H54 (cell line): ENCODE data around the gene NAE1.
"Not testable (repeated sequence)": the region's sequence is repeated elsewhere in the genome, so short reads cannot be mapped to it uniquely, and the experiment has no call there.

Experiments
- DNase-seq: peaks from one replicate; pipeline ENCODE4 v3.0.0; 2011; ENCODE audit warnings: low spot score, mixed read lengths; ENCODE audit not compliant: insufficient read length
- FAIRE-seq: peaks from 3 replicates; lab custom pipeline; 2011; peaks lifted over from hg19 to GRCh38; lab: Jason Lieb, UNC
- POLR2A ChIP-seq: IDR thresholded peaks from 2 replicates; pipeline ENCODE4 v1.6.1; 2011; ENCODE audit warnings: low read depth, mild to moderate bottlenecking, low read length

The NAE1 gene

GRCh38 chr16:66830422-66831404 lies at the start of gene NAE1:
Gene NAE1 (minus strand): TSS chr16:66830976. CDS start chr16:66830899, 77 bp downstream.
- DNase-seq (peak; percentile 78), FAIRE-seq (no peak)
- peak; percentile 69 for TF ChIP-seq POLR2A

DNA sequence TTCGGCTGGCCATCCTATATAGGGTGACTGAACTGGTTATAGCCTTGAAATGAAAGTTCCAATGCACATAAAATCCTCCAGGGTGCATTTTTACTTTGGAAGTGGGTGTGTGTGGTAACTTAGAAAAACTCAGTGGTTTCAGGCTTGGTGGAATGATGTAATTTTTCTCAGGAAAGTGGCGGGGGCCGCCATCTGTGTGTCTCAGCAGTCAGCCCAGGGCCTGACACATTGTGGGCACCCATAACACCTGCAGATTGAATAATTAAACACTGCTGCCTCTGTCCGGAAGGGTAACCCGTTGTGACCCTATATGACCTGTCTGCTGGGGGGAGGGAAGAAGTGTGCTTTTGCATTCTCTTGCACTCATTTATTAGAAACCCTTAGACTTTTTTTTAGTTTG lies 47.3 kb upstream of the NAE1 start:
- no peak for FAIRE-seq

DNA sequence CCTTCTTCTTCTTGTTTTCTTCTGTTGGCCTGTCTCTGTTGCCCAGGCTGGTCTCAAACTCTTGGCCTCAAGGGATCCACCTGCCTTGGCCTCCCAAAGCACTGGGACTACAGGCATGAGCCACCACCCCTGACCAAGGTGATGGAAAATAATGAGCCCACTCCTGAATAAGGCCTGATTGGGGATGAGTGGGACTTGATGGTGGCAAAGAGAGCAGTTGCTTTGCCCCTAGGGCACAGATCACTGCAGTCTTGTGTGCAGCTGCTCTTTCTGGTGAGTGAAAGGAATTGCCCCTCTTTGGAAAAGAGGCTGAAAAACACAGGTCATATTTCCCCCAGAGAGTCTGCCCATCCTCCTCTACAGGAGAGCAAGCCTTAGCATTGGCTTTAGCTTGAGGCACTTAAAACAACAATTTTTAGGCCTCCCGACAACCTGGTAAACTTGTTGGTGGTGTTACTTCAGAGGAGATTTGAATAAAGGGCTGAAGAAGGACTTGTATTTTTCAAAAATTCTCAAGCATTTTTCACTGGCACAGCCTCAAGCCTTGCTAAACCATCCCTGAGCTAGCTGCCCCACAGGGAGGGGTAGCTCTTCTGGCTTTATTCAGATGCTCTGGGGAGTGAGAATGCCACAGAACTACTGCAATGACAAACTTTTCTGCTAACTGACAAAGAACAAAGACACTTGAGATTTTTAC lies 43.5 kb upstream of the NAE1 start:
- no peak for TF ChIP-seq POLR2A
- DNase-seq (no peak), FAIRE-seq (no peak)

More for the DNA sequence above, 47.3 kb upstream of the NAE1 start:
- no peak for DNase-seq
- TF ChIP-seq POLR2A: no peak

DNA sequence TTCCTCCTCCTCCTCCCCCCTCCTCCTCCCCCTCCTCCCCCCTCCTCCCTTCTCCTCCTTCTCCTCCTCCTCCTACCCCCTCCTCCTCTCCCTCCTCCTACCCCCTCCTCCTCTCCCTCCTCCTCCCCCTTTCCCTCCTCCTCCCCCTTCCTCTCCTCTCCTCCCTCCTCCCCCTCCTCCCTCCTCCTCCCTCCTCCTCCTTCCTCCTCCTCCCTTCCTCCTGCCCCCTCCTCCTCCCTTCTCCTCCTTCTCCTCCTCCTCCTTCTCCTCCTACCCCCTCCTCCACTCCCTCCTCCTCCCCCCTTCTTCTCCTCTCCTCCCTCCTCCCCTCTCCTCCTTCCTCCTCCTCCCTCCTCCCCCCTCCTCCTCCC lies 42.9 kb upstream of the NAE1 start:
- FAIRE-seq (no peak), DNase-seq (no peak)
- TF ChIP-seq POLR2A: no peak

DNA sequence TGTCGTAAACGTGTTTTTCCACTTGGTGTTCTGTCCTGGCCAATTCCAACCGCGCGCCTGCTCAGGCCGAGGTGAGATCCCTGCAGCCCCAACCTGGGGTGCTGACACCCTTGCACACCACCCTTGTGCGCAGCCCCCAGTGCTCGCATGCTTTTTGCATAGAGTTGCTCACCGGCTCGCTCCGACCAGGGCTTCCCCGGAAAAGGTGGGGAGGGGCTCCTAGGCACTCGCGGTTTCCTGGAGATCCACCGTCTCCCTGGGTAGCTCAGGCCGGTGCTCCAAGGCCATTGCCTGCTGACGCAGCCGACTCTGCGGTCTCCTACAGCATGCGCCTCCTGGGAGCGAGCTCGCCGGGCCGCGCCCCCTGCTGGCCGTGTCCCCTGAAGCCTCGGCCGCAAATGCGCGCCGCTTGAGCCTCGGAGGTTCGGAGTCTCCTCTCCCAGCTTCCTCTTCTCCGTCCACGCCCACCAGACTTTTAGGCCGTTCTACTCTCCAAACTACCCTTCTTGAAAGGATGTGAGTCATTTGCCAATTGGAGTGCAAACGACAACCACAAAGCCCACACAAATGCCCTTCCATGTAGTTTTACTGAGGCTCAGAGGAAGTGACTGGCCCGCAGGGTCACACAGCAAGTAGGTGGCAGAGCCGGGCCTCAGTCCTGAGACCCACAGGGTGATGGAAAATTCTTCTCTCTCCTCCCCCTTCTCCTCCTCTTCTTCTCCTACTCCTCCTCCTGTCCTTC lies 42.3 kb upstream of the NAE1 start:
- TF ChIP-seq POLR2A: no peak
- DNase-seq (peak; percentile 72), FAIRE-seq (peak; percentile 89)

DNA sequence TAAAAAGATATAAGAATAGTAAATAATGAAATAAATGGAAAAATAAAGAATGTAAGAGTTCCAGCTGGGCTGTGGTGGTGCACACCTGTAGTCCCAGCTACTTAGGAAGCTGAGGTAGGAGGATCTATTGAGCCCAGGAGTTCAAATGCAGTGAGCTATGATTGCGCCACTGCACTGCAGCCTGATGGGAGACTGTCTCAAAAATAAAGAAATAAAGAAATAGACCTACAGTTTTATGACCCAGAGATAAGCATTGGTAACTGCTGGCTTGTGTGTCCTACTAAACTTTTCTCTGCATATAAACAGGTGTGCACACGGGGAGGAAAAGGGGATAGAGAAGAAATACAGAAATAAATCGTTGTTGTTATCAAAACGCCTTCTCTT lies 41.8 kb upstream of the NAE1 start:
- no peak for DNase-seq

DNA sequence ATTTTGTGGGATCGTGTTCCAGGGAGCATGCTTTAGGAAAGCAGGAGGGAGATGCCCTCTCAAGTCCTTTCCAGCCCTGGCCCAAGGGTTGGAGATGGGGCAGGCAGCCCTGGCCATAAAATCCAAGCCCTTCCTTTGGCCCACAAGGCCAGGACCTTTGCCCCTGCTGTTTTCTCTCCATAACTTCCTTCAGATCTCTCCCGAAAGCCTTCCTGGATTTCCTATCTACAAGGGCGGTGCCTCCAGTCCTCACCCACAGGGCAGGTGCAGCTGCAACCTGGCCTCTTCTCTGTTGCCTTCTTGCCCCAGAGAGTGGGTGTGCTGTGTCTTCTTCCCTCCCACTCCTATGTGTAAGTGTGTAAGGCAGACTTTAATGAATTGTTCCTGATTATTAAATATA lies 41.1 kb upstream of the NAE1 start:
- FAIRE-seq (no peak), DNase-seq (no peak)
- no peak for TF ChIP-seq POLR2A

More for the DNA sequence above, 41.8 kb upstream of the NAE1 start:
- no peak for FAIRE-seq
- TF ChIP-seq POLR2A: no peak

- not testable (repeated sequence) for DNase-seq, FAIRE-seq
These were observed 40.6 kb upstream of the NAE1 start for GRCh38 chr16:66871363-66871762.

DNA sequence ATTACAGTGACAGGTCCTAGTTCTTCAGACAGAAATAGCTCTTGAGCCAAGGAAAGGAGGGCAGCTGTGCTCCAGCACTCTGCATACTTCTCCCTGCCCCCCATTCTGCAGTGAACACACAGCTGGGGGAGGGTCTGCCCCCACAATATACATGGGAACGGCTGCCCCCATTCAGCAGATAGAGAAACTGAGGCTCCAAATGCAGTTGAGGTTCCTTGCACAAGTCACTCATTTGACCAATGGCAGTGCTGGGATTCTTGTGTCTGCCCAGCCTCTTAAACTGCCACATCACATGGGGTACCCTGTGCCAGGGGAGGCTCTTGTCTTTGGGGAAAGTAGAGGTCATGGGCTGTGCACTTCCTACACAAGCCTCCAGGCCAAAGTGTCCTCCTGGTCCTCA lies 38.6 kb upstream of the NAE1 start:
- FAIRE-seq: no peak
- no peak for DNase-seq
- TF ChIP-seq POLR2A: no peak

DNA sequence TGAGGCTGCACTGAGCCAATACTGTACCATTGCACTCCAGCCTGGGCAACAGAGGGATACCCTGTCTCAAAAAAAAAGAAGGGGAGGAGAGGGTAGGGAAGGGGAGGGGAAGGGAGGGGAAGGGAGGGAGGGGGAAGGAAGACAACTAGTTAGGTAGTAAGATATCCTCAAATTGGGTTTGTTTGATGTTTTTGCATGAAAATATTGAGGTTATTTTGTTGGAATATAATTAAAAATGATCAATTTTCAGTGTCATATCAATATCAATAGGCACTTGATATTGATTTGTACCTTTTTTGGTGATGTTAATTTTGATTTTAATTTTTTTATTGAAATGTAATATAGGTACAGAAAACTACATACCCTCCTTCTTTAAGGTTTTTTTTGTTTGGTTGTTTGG lies 32.9 kb upstream of the NAE1 start:
- FAIRE-seq (no peak), DNase-seq (no peak)
- no peak for TF ChIP-seq POLR2A

DNA sequence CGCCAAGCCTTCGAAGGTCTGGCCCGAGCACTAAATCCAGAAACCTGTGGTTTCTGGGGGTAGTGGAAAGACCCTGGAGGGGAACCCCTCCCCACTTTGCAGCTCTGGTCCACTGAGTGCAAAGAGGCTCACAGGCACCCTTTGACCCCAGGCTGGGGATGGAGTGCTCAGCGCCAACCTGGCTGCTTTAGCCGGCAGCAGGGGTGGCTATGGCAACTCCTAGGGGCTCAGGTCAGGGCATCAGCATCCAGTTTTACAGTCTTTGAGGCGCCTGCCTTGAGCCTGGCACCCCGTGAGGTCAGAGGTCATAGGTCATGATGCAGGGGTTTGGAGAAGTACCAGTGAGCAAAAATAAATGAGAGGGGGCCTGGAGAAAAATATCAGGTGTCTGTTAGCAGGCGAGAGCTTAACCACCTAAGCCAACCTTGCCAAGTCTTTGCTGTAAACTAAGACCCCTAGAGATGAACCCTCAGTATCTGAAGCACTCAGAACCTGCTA lies 31.3 kb upstream of the NAE1 start:
- TF ChIP-seq POLR2A: no peak
- FAIRE-seq: no peak
- no peak for DNase-seq

DNA sequence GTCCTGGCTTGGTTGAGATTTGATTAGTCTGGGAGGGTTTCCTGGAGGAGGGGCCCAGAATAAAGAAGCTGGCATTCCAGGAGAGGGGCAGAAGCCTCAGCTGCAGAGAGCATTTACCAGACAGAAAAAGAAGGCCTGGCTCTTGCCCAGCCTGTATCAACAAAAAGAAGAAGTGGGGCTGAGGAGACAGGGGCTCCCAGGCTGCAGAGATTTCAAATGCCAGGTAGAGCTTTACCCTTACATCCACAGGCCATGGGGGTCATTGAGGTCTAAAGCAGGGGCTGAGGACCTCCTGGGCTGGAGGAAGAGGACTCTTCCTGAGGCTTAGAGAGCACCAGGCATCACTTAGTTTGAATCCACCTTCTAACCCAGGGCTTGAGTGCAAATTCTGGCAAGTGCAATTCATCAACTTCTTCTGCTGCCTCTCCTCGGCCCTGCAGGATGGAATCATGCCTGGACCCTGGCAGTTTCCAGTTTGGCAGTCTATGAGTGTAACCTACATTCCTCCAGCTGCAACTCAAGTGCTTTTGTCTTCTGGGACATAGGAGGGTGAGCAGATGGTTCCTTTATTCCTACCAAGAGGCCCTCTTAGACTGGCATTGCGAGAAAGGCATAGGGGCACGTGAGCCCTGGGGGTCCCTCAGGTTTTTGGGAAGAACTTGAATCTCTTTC lies 28.8 kb upstream of the NAE1 start:
- FAIRE-seq: no peak
- TF ChIP-seq POLR2A: no peak
- no peak for DNase-seq

- DNase-seq: peak; percentile 55
- peak; percentile 74 for FAIRE-seq
- no peak for TF ChIP-seq POLR2A
These were observed 28.1 kb upstream of the NAE1 start for GRCh38 chr16:66858740-66859396.
